Tibial artery (tissue), 4 donors: ENCODE data around the gene NDUFB2.
"Not testable (repeated sequence)": the region's sequence is repeated elsewhere in the genome, so short reads cannot be mapped to it uniquely, and the experiment has no call there.

Experiments
- DNase-seq, 2 donors: peaks; one replicate each; pipeline ENCODE4 v3.0.0-alpha.2; 2019
- H3K27ac ChIP-seq, 2 donors: fragments of 200-600 bp; sonication (generic) in 1 of 2; 1 replicate in 1 of 2; 2 replicates in 1 of 2; pipeline ENCODE4 v1.5.1; 2018 to 2019; ENCODE audit warnings: mild to moderate bottlenecking in 1 of 2
- H3K27me3 ChIP-seq, 2 donors: fragments of 200-600 bp; sonication (generic) in 1 of 2; one replicate each; pipeline versions ENCODE4 v1.5.1 to v1.6.0; 2016 to 2019
- H3K36me3 ChIP-seq, 3 donors: fragments of 200-600 bp; sonication (generic) in 2 of 3; one replicate each; pipeline ENCODE4 v1.5.1; 2016 to 2019; ENCODE audit warnings: mild to moderate bottlenecking in 2 of 3
- H3K4me1 ChIP-seq, 4 donors: fragments of 200-600 bp; sonication (generic) in 2 of 4; 1 replicate in 3 of 4; 2 replicates in 1 of 4; pipeline ENCODE4 v1.5.1; 2016 to 2019
- H3K4me3 ChIP-seq, 2 donors: fragments of 200-600 bp; sonication (generic) in 1 of 2; 1 replicate in 1 of 2; 2 replicates in 1 of 2; pipeline ENCODE4 v1.5.1; 2018 to 2019; ENCODE audit warnings: mild to moderate bottlenecking in 2 of 2
- H3K9me3 ChIP-seq, 3 donors: fragments of 200-600 bp; sonication (generic) in 1 of 3; one replicate each; pipeline ENCODE4 v1.5.1; 2016 to 2019
- CTCF ChIP-seq, 2 experiments: fragments of 200-600 bp in 1 of 2; fragments of 450-650 bp in 1 of 2; IDR thresholded peaks; one replicate each; pipeline ENCODE4 v1.5.1; 2017 to 2019; ENCODE audit warnings: antibody characterized with exemption in 2 of 2, mild to moderate bottlenecking in 1 of 2, moderate library complexity in 1 of 2
- intact Hi-C: fragments of 100-400 bp; cut with DNase I; formaldehyde crosslinking; loops from one replicate; pipeline ENCODE4 v1.15.0; 2023; ENCODE audit warnings: low total_unique reads

Gene NDUFB2

GRCh38 chr7:140686921-140687320 lies 9.6 kb upstream of the NDUFB2 start:
- H3K27me3 ChIP-seq = no peaks in the 10 kb centered on the region
- intact Hi-C loops = no loop called here
- no peaks in the 10 kb centered on the region for H3K9me3 ChIP-seq
- no peak for DNase-seq
- no peaks in the 10 kb centered on the region for H3K4me1 ChIP-seq
- no peak overlapping the region for H3K27ac ChIP-seq
- no peak overlapping the region for H3K4me3 ChIP-seq
- peaks cover 27 to 95% (median 51%) of the 10 kb centered on the region in 3 donors for H3K36me3 ChIP-seq
- no peak for TF ChIP-seq CTCF (IDR thresholded peaks at IDR 0.05)

DNA sequence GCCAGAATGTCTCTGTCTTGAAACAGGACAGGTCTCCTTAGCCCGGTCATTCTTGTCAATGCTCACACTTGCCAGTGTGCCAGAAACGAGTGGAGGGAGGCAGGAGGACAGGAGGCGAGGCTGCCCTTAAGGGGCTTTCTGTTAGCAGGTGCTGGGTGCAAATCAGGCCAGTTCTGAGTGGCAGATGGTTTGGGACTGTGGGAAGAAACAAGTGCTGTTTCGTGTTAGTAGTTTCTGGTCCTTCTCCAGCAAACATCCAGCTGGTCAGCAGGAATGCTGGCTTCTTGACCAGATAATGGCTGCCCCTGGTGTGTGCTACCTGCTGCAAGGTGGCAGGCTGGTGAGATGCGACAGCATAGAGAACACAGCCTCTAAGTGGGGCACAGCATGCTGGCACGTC lies 8.2 kb upstream of the NDUFB2 start:
- Histone ChIP-seq H3K4me3 (no peak overlapping the region), H3K27ac (no peak overlapping the region), H3K27me3 (no peaks in the 10 kb centered on the region), H3K9me3 (no peaks in the 10 kb centered on the region), H3K4me1 (no peaks in the 10 kb centered on the region), H3K36me3 (peaks cover 16 to 96% (median 42%) of the 10 kb centered on the region in 3 donors)
- TF ChIP-seq CTCF (IDR thresholded peaks at IDR 0.05) = no peak
- intact Hi-C loops = no loop called here
- no peak for DNase-seq

DNA sequence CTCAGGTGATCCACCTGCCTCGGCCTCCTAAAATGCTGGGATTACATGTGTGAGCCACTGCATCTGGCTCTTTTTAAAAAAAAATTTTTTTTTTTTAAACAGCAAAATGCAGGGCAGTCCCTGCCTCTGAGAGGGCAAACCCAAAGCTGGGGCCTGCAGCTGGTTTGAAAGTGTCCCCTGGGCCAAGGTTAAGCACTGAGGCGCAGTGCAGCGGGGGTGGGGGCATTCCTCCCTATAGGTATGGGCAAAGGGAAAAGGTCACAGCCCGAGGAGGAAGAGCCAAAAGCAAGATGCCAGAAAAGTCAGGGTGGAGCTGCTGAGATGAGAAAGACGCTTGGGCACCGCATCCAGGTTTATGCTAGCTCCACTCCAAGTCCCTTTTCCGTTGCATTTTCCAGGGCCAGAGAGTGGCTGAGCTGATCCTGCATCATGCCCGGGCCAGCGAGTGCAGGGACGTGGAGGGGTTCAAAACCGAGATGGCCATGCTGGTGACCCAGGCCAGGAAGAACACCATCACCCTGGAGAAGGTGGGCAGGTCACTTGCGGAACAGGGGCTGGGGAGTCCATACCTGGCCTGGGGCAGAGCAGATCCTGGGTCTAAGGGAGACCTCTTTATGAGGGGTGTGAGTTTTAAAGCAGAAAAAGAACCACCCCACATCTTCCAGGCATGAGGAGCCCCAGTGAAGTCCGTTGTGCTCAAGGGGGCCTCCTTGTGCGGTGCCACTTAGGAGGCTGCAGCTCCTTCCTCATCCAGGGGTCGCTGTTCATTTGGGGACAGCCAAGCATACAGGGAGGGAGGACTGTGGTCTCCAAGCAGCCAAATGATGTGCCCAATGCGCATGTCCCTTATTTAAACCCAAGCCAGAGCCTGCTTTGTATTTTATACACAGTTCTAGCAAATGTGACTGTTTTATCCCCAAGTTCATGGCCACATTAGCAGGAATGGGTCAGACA lies 7.0 kb upstream of the NDUFB2 start:
- Histone ChIP-seq H3K36me3 (peaks cover 11 to 87% (median 36%) of the 10 kb centered on the region in 3 donors), H3K27me3 (no peaks in the 10 kb centered on the region), H3K4me3 (no peak overlapping the region), H3K9me3 (no peaks in the 10 kb centered on the region), H3K4me1 (no peaks in the 10 kb centered on the region), H3K27ac (no peak overlapping the region)
- no peak for DNase-seq
- intact Hi-C loops = no loop called here
- no peak for TF ChIP-seq CTCF (IDR thresholded peaks at IDR 0.05)

- Histone ChIP-seq H3K9me3 (no peaks in the 10 kb centered on the region), H3K36me3 (peaks cover 11 to 74% (median 28%) of the 10 kb centered on the region in 3 donors), H3K4me3 (no peak overlapping the region), H3K27ac (no peak overlapping the region), H3K4me1 (peaks cover 0 to 7% (median 5%) of the 10 kb centered on the region in 4 donors), H3K27me3 (no peaks in the 10 kb centered on the region)
- intact Hi-C loops = no loop called here
- no peak for DNase-seq
- TF ChIP-seq CTCF (IDR thresholded peaks at IDR 0.05) = no peak
These were observed 5.0 kb upstream of the NDUFB2 start for GRCh38 chr7:140691376-140692045.

- H3K27ac ChIP-seq, intact Hi-C loops, H3K27me3 ChIP-seq, H3K9me3 ChIP-seq, H3K4me3 ChIP-seq, DNase-seq: not testable (repeated sequence)
- peaks cover 0 to 23% (median 15%) of the 10 kb centered on the region in 4 donors for H3K4me1 ChIP-seq
- peaks cover 0 to 51% (median 16%) of the 10 kb centered on the region in 3 donors for H3K36me3 ChIP-seq
These were observed 2.7 kb upstream of the NDUFB2 start for GRCh38 chr7:140693849-140694248.

GRCh38 chr7:140694592-140694991 lies 1.9 kb upstream of the NDUFB2 start:
- peaks cover 0 to 43% (median 11%) of the 10 kb centered on the region in 3 donors for H3K36me3 ChIP-seq
- intact Hi-C loops = no loop called here
- peak in 1 of 2 donors; percentile 13 for DNase-seq

More at GRCh38 chr7:140694592-140694991, 1.9 kb upstream of the NDUFB2 start:
- no peak for TF ChIP-seq CTCF (IDR thresholded peaks at IDR 0.05)
- no peaks in the 10 kb centered on the region for H3K9me3 ChIP-seq
- no peak overlapping the region for H3K27ac ChIP-seq
- H3K27me3 ChIP-seq = no peaks in the 10 kb centered on the region
- H3K4me1 ChIP-seq = peaks cover 0 to 25% (median 15%) of the 10 kb centered on the region in 4 donors
- H3K4me3 ChIP-seq = no peak overlapping the region
